NCI-H2196 (cell line): ENCODE measurements around the gene SLC1A6.
"Not testable (repeated sequence)": the region's sequence is repeated elsewhere in the genome, so short reads cannot be mapped to it uniquely, and the experiment has no call there.

Source experiments
- DNase-seq: peaks from one replicate; lab custom pipeline; 2025; ENCODE audit not compliant: unreplicated experiment; lab: John Stamatoyannopoulos, UW

Gene SLC1A6

GRCh38 chr19:14959263-14959662, 20.4 kb downstream of the SLC1A6 start:
- no peak for DNase-seq

DNA sequence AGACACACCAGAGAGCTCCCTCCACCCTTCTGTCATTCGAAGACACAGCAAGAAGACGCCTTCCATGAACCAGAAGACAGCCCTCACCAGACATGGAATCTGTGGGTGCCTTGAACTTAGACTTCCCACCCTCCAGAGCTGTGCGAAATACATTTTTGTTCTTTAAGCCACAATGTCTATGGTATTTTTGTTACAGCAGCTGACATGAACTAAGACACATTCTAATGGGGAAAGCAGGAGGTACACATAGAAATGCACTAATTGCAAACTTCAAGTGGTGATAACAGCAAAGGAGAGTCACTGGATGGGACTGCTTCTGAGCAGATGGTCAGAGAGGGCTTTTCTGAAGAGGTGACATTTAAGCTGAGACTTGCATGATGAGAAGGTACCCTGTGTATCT, 22.2 kb downstream of the SLC1A6 start:
- DNase-seq = no peak

- no peak for DNase-seq
Observed at GRCh38 chr19:14954071-14954655, 25.5 kb downstream of the SLC1A6 start.

DNA sequence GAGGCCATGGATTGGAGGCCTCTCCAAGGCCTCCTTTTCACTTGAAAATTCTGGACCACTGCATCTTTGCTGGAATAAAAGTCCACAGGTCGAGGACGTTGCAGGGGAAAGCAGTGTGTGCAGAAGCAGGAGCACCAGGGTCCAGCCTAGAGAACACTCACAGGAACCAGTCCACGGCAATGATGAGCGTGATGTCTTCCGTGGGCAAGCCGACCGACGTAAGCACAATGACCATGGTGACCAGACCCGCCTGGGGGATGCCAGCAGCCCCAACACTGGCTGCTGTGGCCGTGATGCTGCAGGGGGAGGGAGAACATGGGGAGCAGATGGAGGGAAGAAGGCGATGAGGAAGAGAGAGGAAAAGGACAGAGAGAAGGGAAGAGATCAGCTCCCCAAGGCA, 26.9 kb downstream of the SLC1A6 start:
- DNase-seq = no peak

DNA sequence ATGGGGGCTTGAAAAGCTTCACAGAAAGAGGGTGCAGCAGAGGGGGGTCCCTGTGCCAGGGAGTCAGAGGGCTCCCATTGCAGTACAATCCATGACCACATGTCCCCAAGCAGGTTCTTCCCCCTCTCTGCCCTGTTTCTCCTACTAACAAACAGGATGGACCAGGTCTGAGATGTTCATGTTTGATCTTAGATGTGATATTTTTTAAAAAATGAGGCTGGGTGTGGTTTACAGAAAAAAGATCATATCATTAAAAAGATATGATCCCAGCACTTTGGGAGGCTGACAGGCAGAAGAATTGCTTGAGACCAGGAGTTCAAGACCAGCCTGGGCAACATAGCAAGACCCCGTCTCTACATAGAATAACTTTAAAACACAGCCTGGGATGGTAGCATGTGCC, 29.2 kb downstream of the SLC1A6 start:
- no peak for DNase-seq

- DNase-seq = no peak
Observed at GRCh38 chr19:14949876-14950275, 29.8 kb downstream of the SLC1A6 start.

DNA sequence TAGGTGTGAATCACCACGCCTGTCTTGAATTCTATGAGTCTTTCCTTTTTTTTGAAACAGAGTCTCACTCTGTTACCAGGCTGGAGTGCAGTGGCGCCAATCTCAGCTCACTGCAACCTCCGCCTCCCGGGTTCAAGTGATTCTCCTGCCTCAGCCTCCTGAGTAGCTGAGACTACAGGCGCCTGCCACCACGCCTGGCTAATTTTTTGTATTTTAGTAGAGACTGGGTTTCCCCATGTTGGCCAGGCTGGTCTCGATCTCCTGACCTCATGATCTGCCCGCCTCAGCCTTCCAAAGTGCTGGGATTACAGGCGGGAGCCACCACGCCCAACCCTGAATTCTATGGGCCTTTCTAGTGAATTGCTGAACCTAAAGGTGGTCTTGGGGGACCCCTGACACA, 30.3 kb downstream of the SLC1A6 start:
- DNase-seq = not testable (repeated sequence)

GRCh38 chr19:14944456-14944855, 35.2 kb downstream of the SLC1A6 start:
- no peak for DNase-seq

GRCh38 chr19:14943601-14944000, 36.1 kb downstream of the SLC1A6 start:
- no peak for DNase-seq

GRCh38 chr19:14941189-14941588, 38.5 kb downstream of the SLC1A6 start, which contains the start of gene OR7C2:
OR7C2 (plus strand) TSS chr19:14941489; CDS start chr19:14941489, 0 bp downstream.
- no peak for DNase-seq

DNA sequence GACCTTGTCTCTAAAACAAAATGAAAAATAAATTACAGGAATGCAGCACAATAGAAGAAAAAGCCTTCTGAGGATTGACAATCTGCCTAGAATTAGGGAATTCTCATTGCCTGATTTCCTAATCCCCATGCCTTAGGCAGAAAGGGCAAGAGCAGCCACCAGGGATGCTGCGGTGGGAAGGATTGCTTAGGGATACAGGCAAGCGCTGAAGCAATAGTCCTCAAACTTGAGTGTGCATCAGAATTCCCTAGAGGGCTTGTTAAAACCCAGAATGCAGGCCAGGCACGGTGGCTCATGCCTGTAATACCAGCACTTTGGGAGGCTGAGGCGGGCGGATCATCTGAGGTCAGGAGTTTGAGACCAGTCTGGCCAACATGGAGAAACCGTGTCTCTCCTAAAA, 39.4 kb downstream of the SLC1A6 start:
- no peak for DNase-seq

- DNase-seq = no peak
Observed at GRCh38 chr19:14933506-14933905, 46.2 kb downstream of the SLC1A6 start.

GRCh38 chr19:14916848-14917247, 62.8 kb downstream of the SLC1A6 start:
- no peak for DNase-seq

DNA sequence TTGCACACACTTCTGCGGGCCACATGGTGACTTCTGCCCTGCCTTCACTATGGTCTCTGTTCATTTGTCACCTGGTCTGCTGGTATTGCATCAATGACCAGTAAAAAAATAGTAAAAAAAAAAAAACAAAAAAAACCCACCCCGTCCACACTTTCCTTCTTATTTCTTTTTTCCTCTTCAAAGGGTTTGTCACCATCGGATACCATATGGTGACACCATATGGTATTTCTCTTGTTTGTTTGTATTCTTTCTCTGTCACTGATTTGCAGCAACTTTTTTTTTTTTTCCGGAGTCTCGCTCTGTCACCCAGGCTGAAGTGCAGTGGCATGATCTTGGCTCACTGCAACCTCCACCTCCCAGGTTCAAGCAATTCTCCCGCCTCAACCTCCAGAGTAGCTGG, 64.5 kb downstream of the SLC1A6 start:
- no peak for DNase-seq

- no peak for DNase-seq
Observed at GRCh38 chr19:14906711-14907110, 73.0 kb downstream of the SLC1A6 start.

- no peak for DNase-seq
Observed at GRCh38 chr19:14901675-14902260, 77.9 kb downstream of the SLC1A6 start.
